ENCODE results near the gene EMD.
A peak's percentile ranks its signal among the peaks of the same experiment; 100 is the strongest.

EMD gene

DNA sequence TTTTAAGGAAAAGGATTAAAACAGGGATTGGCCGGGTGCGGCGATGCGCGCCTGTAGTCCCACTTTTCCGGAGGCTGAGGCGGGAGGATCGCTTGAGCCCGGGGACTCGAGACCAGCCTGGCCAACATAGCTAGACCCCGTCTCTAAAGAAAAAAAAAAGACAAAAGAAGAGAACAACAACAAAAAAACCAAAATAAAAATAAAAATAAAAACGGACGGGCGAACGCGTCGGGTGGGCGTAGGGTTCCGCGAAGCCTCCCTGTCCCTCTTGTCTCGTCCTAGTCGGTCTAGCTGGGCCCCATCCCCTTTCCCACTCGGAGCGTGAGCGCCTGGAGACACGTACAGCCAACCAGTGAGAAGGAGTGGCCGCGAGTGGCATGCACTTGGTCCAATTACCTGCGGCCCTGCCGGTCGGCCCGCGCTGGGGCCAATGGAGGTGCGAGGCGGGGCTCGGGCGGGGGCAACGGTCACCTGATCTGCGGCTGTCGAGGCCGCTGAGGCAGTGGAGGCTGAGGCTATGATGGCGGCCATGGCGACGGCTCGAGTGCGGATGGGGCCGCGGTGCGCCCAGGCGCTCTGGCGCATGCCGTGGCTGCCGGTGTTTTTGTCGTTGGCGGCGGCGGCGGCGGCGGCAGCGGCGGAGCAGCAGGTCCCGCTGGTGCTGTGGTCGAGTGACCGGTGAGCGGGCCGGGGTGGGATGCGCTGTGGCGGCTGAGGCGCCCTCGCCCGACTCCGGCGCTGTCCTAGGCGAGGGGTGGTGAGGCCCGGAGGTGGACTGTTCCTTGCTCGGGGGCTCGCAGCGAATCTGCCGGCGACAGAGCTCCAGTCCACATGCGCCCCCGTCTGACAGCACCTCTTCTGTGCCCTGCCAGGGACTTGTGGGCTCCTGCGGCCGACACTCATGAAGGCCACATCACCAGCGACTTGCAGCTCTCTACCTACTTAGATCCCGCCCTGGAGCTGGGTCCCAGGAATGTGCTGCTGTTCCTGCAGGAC lies 49.4 kb downstream of the EMD start, which contains the start of gene ATP6AP1:
Gene ATP6AP1, plus strand, starts transcription at position 502 of the 996 bp plus-strand sequence. Its CDS starts 16 bp downstream, at position 518.
- Histone ChIP-seq H3K4me3 (ENCODE audit: low read length) (peak within 1 kb of the TSS; percentile 77), H3K4me1 (ENCODE audit: control insufficient read depth, insufficient read depth, low read length) (peaks cover 6% of the 10 kb centered on the region), H3K9ac (ENCODE audit: low read length) (no peak within 1 kb of the TSS)

DNA sequence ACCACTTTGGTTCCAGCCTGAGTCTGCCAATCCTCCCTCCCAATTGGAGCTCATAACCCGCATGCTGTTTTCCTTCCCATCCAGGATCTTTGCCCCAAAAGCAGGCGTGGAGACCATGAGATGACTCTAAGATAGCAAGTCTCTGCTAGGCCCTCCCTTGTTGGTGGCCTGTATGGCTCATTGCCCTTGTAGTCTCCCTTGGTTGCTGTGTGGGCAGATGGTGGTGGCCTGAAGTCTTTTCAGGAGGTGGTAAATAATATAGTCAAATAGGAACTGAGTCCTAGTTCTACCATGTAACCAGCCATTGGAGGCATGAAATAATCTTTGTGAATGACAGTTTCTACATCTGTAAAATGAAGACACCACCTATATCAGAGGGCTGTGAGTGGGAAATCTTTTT lies 50.6 kb downstream of the EMD start:
- Histone ChIP-seq H3K27me3 (ENCODE audit: control insufficient read depth, insufficient read depth, low read length) (no peaks in the 10 kb centered on the region), H3K4me1 (ENCODE audit: control insufficient read depth, insufficient read depth, low read length) (peaks cover 6% of the 10 kb centered on the region), H3K36me3 (ENCODE audit: control insufficient read depth, insufficient read depth, low read length) (peaks cover 12% of the 10 kb centered on the region), H3K9ac (ENCODE audit: low read length) (no peak overlapping the region), H3K27ac (ENCODE audit: low read depth, low read length) (no peak overlapping the region), H3K4me3 (ENCODE audit: low read length) (peak overlapping the region; percentile 77)

More for the DNA sequence above, 49.4 kb downstream of the EMD start, which contains the start of gene ATP6AP1:
- H3K27ac ChIP-seq (ENCODE audit: low read depth, low read length), result peak within 1 kb of the TSS; percentile 64
- no peaks in the 10 kb centered on the region for H3K27me3 ChIP-seq (ENCODE audit: control insufficient read depth, insufficient read depth, low read length)
- peaks cover 7% of the 10 kb centered on the region for H3K36me3 ChIP-seq (ENCODE audit: control insufficient read depth, insufficient read depth, low read length)

DNA sequence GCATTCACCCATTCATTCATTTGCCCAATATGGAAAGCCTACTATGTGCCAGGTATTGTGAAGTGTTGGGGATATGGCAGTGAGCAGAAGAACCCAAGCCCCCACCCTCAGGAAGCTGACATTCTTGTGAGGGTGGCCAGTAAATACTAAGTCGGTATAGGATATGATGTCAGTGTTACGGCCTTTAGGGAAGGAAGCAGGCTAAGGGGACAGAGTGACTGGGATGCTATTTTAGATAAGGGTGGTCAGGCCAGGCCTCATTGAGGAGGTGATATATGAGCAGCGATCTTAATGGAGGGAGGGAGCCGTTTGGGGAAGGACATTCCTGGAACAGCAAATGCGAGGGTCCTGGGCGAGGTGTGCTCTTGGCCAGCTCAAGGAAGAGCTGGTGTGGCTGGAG lies 51.4 kb downstream of the EMD start:
- H3K9ac ChIP-seq (ENCODE audit: low read length), result no peak overlapping the region
- no peak overlapping the region for H3K27ac ChIP-seq (ENCODE audit: low read depth, low read length)
- no peaks in the 10 kb centered on the region for H3K27me3 ChIP-seq (ENCODE audit: control insufficient read depth, insufficient read depth, low read length)
- no peak overlapping the region for H3K4me3 ChIP-seq (ENCODE audit: low read length)
- H3K4me1 ChIP-seq (ENCODE audit: control insufficient read depth, insufficient read depth, low read length), result peaks cover 6% of the 10 kb centered on the region
- peaks cover 12% of the 10 kb centered on the region for H3K36me3 ChIP-seq (ENCODE audit: control insufficient read depth, insufficient read depth, low read length)

DNA sequence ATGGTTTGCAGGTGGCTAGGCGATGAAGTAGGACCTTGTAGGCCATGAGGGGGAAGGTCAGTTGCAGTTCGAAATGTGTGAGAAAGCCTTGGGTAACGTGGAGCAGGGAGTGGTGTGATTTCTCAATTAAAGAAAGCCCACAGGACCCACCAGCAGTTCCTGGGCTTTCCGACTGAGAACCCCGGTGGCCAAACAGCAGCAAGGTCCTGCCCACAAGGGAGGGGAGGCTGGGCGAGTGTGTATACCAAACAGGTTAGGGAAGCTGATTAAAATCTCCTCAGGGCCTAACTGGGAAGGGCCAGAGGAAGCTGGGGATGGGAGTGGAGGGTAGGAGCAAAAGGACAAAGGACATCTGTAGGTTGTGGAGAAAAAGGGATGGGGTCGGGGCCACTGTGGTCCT lies 51.8 kb downstream of the EMD start:
- Histone ChIP-seq H3K27ac (ENCODE audit: low read depth, low read length) (no peak overlapping the region), H3K4me3 (ENCODE audit: low read length) (no peak overlapping the region), H3K9ac (ENCODE audit: low read length) (no peak overlapping the region), H3K27me3 (ENCODE audit: control insufficient read depth, insufficient read depth, low read length) (no peaks in the 10 kb centered on the region), H3K36me3 (ENCODE audit: control insufficient read depth, insufficient read depth, low read length) (peaks cover 12% of the 10 kb centered on the region), H3K4me1 (ENCODE audit: control insufficient read depth, insufficient read depth, low read length) (peaks cover 6% of the 10 kb centered on the region)

Data from rectal smooth muscle tissue (tissue), 1 donor.